Measurements from ENCODE around the gene CADM4.
"Not testable (repeated sequence)": the region's sequence is repeated elsewhere in the genome, so short reads cannot be mapped to it uniquely, and the experiment has no call there.

Gene CADM4

GRCh38 chr19:43650276-43650675 lies 10.6 kb upstream of the CADM4 start:
- not testable (repeated sequence) for H3K9me3 Mint-ChIP-seq, H3K4me1 Mint-ChIP-seq, H3K27me3 Mint-ChIP-seq, DNase-seq, ATAC-seq, H3K4me3 Mint-ChIP-seq, H3K27ac Mint-ChIP-seq
- H3K36me3 Mint-ChIP-seq (ENCODE audit: low read depth), result peaks cover 15% of the 10 kb centered on the region

GRCh38 chr19:43649514-43649913 lies 9.9 kb upstream of the CADM4 start:
- no peak overlapping the region for H3K4me3 Mint-ChIP-seq
- H3K9me3 Mint-ChIP-seq, result no peaks in the 10 kb centered on the region
- DNase-seq (no peak), ATAC-seq (no peak)
- H3K27me3 Mint-ChIP-seq, result no peaks in the 10 kb centered on the region
- no peaks in the 10 kb centered on the region for H3K4me1 Mint-ChIP-seq
- H3K27ac Mint-ChIP-seq, result no peak overlapping the region
- peaks cover 10% of the 10 kb centered on the region for H3K36me3 Mint-ChIP-seq (ENCODE audit: low read depth)

GRCh38 chr19:43648633-43649032 lies 9.0 kb upstream of the CADM4 start:
- Mint-ChIP-seq H3K4me1 (no peaks in the 10 kb centered on the region), H3K27ac (no peak overlapping the region), H3K4me3 (no peak overlapping the region), H3K36me3 (ENCODE audit: low read depth) (peaks cover 9% of the 10 kb centered on the region), H3K9me3 (no peaks in the 10 kb centered on the region), H3K27me3 (peaks cover 2% of the 10 kb centered on the region)
- ATAC-seq, result no peak
- no peak for DNase-seq

- DNase-seq (no peak), ATAC-seq (no peak)
- H3K4me1 Mint-ChIP-seq, result peaks cover 8% of the 10 kb centered on the region
- peaks cover 2% of the 10 kb centered on the region for H3K36me3 Mint-ChIP-seq (ENCODE audit: low read depth)
- no peak overlapping the region for H3K27ac Mint-ChIP-seq
- H3K27me3 Mint-ChIP-seq, result peaks cover 21% of the 10 kb centered on the region
- no peak overlapping the region for H3K4me3 Mint-ChIP-seq
- H3K9me3 Mint-ChIP-seq, result no peaks in the 10 kb centered on the region
These were observed 4.5 kb upstream of the CADM4 start for GRCh38 chr19:43644181-43644580.

GRCh38 chr19:43643326-43643725 lies 3.7 kb upstream of the CADM4 start:
- no peak overlapping the region for H3K4me3 Mint-ChIP-seq
- no peak for DNase-seq

GRCh38 chr19:43642531-43642930 lies 2.9 kb upstream of the CADM4 start:
- H3K36me3 Mint-ChIP-seq (ENCODE audit: low read depth), result no peaks in the 10 kb centered on the region

More at GRCh38 chr19:43643326-43643725, 3.7 kb upstream of the CADM4 start:
- no peak overlapping the region for H3K27ac Mint-ChIP-seq
- H3K36me3 Mint-ChIP-seq (ENCODE audit: low read depth), result peaks cover 2% of the 10 kb centered on the region
- peaks cover 12% of the 10 kb centered on the region for H3K4me1 Mint-ChIP-seq
- no peaks in the 10 kb centered on the region for H3K9me3 Mint-ChIP-seq
- peaks cover 29% of the 10 kb centered on the region for H3K27me3 Mint-ChIP-seq
- ATAC-seq, result no peak

GRCh38 chr19:43641333-43641732 lies 1.7 kb upstream of the CADM4 start:
- H3K27me3 Mint-ChIP-seq, result peaks cover 41% of the 10 kb centered on the region
- H3K9me3 Mint-ChIP-seq, result no peaks in the 10 kb centered on the region
- ATAC-seq (no peak), DNase-seq (no peak)
- no peak overlapping the region for H3K27ac Mint-ChIP-seq
- H3K4me3 Mint-ChIP-seq, result peak overlapping the region; percentile 28
- H3K4me1 Mint-ChIP-seq, result peaks cover 12% of the 10 kb centered on the region
- no peaks in the 10 kb centered on the region for H3K36me3 Mint-ChIP-seq (ENCODE audit: low read depth)

More at GRCh38 chr19:43642531-43642930, 2.9 kb upstream of the CADM4 start:
- Mint-ChIP-seq H3K4me1 (peaks cover 12% of the 10 kb centered on the region), H3K9me3 (no peaks in the 10 kb centered on the region), H3K4me3 (no peak overlapping the region), H3K27me3 (peaks cover 35% of the 10 kb centered on the region), H3K27ac (no peak overlapping the region)
- ATAC-seq (no peak), DNase-seq (no peak)

GRCh38 chr19:43640424-43640757 lies 741 bp upstream of the CADM4 start:
- Mint-ChIP-seq H3K36me3 (ENCODE audit: low read depth) (no peaks in the 10 kb centered on the region), H3K27me3 (peaks cover 42% of the 10 kb centered on the region), H3K27ac (no peak overlapping the region), H3K4me1 (peaks cover 12% of the 10 kb centered on the region), H3K9me3 (no peaks in the 10 kb centered on the region), H3K4me3 (peak overlapping the region; percentile 53)
- DNase-seq (no peak), ATAC-seq (no peak)

GRCh38 chr19:43638995-43639518 lies 593 bp downstream of the CADM4 start:
- H3K36me3 Mint-ChIP-seq (ENCODE audit: low read depth), result no peaks in the 10 kb centered on the region
- H3K27me3 Mint-ChIP-seq, result peaks cover 46% of the 10 kb centered on the region
- ATAC-seq (no peak), DNase-seq (no peak)
- peak overlapping the region; percentile 65 for H3K4me3 Mint-ChIP-seq
- H3K4me1 Mint-ChIP-seq, result peaks cover 12% of the 10 kb centered on the region
- no peak overlapping the region for H3K27ac Mint-ChIP-seq
- no peaks in the 10 kb centered on the region for H3K9me3 Mint-ChIP-seq

GRCh38 chr19:43638214-43638994 lies 1.2 kb downstream of the CADM4 start:
- no peaks in the 10 kb centered on the region for H3K36me3 Mint-ChIP-seq (ENCODE audit: low read depth)
- peaks cover 12% of the 10 kb centered on the region for H3K4me1 Mint-ChIP-seq
- H3K27me3 Mint-ChIP-seq, result peaks cover 46% of the 10 kb centered on the region
- peak overlapping the region; percentile 65 for H3K4me3 Mint-ChIP-seq
- H3K27ac Mint-ChIP-seq, result no peak overlapping the region
- DNase-seq (no peak), ATAC-seq (no peak)
- no peaks in the 10 kb centered on the region for H3K9me3 Mint-ChIP-seq

- H3K9me3 Mint-ChIP-seq, result no peaks in the 10 kb centered on the region
- no peak overlapping the region for H3K27ac Mint-ChIP-seq
- H3K4me1 Mint-ChIP-seq, result peaks cover 11% of the 10 kb centered on the region
- no peaks in the 10 kb centered on the region for H3K36me3 Mint-ChIP-seq (ENCODE audit: low read depth)
- no peak for DNase-seq
- no peak overlapping the region for H3K4me3 Mint-ChIP-seq
- H3K27me3 Mint-ChIP-seq, result peaks cover 42% of the 10 kb centered on the region
- ATAC-seq, result no peak
These were observed 3.4 kb downstream of the CADM4 start for GRCh38 chr19:43636121-43636683.

GRCh38 chr19:43635561-43635940 lies 4.1 kb downstream of the CADM4 start:
- peaks cover 37% of the 10 kb centered on the region for H3K27me3 Mint-ChIP-seq
- not testable (repeated sequence) for H3K27ac Mint-ChIP-seq; H3K4me1 Mint-ChIP-seq; DNase-seq; H3K4me3 Mint-ChIP-seq; H3K36me3 Mint-ChIP-seq (ENCODE audit: low read depth); ATAC-seq; H3K9me3 Mint-ChIP-seq

GRCh38 chr19:43634872-43635560 lies 4.6 kb downstream of the CADM4 start:
- Mint-ChIP-seq H3K27me3 (peaks cover 32% of the 10 kb centered on the region), H3K4me1 (peaks cover 6% of the 10 kb centered on the region), H3K4me3 (no peak overlapping the region), H3K36me3 (ENCODE audit: low read depth) (no peaks in the 10 kb centered on the region), H3K27ac (no peak overlapping the region), H3K9me3 (no peaks in the 10 kb centered on the region)
- DNase-seq (no peak), ATAC-seq (no peak)

GRCh38 chr19:43634506-43634871 lies 5.2 kb downstream of the CADM4 start:
- peaks cover 30% of the 10 kb centered on the region for H3K27me3 Mint-ChIP-seq
- peaks cover 5% of the 10 kb centered on the region for H3K4me1 Mint-ChIP-seq
- H3K36me3 Mint-ChIP-seq (ENCODE audit: low read depth), result no peaks in the 10 kb centered on the region

GRCh38 chr19:43634068-43634467 lies 5.6 kb downstream of the CADM4 start:
- Mint-ChIP-seq H3K9me3 (no peaks in the 10 kb centered on the region), H3K27ac (no peak overlapping the region), H3K4me3 (no peak overlapping the region), H3K27me3 (peaks cover 28% of the 10 kb centered on the region), H3K4me1 (peaks cover 3% of the 10 kb centered on the region), H3K36me3 (ENCODE audit: low read depth) (no peaks in the 10 kb centered on the region)
- ATAC-seq (no peak), DNase-seq (no peak)

More at GRCh38 chr19:43634506-43634871, 5.2 kb downstream of the CADM4 start:
- Mint-ChIP-seq H3K4me3 (no peak overlapping the region), H3K9me3 (no peaks in the 10 kb centered on the region), H3K27ac (no peak overlapping the region)
- DNase-seq (no peak), ATAC-seq (no peak)

All from activated naive CD8-positive, alpha-beta T cell treated with anti-CD3 and anti-CD28 coated beads, Interleukin-2, amount 50 U/mL, for 24 hours (primary cell).